IMR-90 (cell line): ENCODE results near the gene FOXK2. TPM values are rescaled to one million over a fixed set of nuclear protein-coding genes. Genes with fewer than 3 reads are reported as not detected.

Experiments used
- ATAC-seq: fragments of 200-7000 bp; cut with Tn5 transposase; 2 replicates; pipeline ENCODE4 v1.9.1; 2020; ENCODE audit warnings: low read depth, mild to moderate bottlenecking, moderate library complexity
- BruUV-seq: library from RNA; stranded (reverse); fragments of 400-500 nt; replicated peaks from 2 replicates; lab custom pipeline; 2021; lab: Mats Ljungman, UMichigan
- CTCF ChIA-PET: fragments of 300-600 bp; formaldehyde crosslinking; extraction: SDS; loops from one replicate; lab custom pipeline; 2021; ENCODE audit warnings: antibody characterized with exemption; lab: Yijun Ruan, JAX
- POLR2A ChIA-PET: fragments of 300-600 bp; sonication (Branson Sonifier 250); formaldehyde crosslinking; loops from one replicate; lab custom pipeline; 2022; ENCODE audit warnings: antibody characterized with exemption; ENCODE audit not compliant: unreplicated experiment; lab: Charles Lee
- DNase-seq: peaks from one replicate; pipeline ENCODE4 v3.0.0; 2013
- H2AFZ ChIP-seq: replicated peaks from 2 replicates; pipeline ENCODE3; 2013; ENCODE audit warnings: low read length, mild to moderate bottlenecking; ENCODE audit not compliant: poor library complexity
- H2AK5ac ChIP-seq: 2 replicates; pipeline ENCODE4 v1.6.1; 2013; ENCODE audit warnings: low read depth, low read length, inconsistent platforms
- H2AK9ac ChIP-seq: replicated peaks from 2 replicates; pipeline ENCODE3; 2013; ENCODE audit warnings: mild to moderate bottlenecking, low read depth, low read length, moderate library complexity; ENCODE audit not compliant: poor library complexity
- H2BK120ac ChIP-seq: 2 replicates; pipeline ENCODE4 v1.6.1; 2013; ENCODE audit warnings: low read depth, low read length, inconsistent platforms
- H2BK15ac ChIP-seq: 3 replicates; pipeline ENCODE4 v1.6.1; 2013; ENCODE audit warnings: low read depth, low read length, inconsistent platforms
- H2BK20ac ChIP-seq: 2 replicates; pipeline ENCODE4 v1.6.1; 2013; ENCODE audit warnings: low read depth, mild to moderate bottlenecking, inconsistent platforms, low read length, moderate library complexity
- H2BK5ac ChIP-seq: 2 replicates; pipeline ENCODE4 v1.6.1; 2013; ENCODE audit warnings: mild to moderate bottlenecking, low read depth, low read length, inconsistent platforms; ENCODE audit not compliant: poor library complexity, severe bottlenecking
- H3K14ac ChIP-seq: replicated peaks from 2 replicates; pipeline ENCODE4 v1.6.1; 2013; ENCODE audit warnings: low read depth, low read length, inconsistent platforms
- H3K18ac ChIP-seq: 2 replicates; pipeline ENCODE4 v1.6.1; 2013; ENCODE audit warnings: low read depth, low read length, control low read depth
- H3K23ac ChIP-seq: 2 replicates; pipeline ENCODE4 v1.6.1; 2013; ENCODE audit warnings: low read depth, low read length, inconsistent platforms
- H3K27ac ChIP-seq: 2 replicates; pipeline ENCODE4 v1.5.1; 2013; ENCODE audit warnings: mild to moderate bottlenecking, control low read depth, low read length; ENCODE audit not compliant: insufficient read depth
- H3K27me3 ChIP-seq: 2 replicates; pipeline ENCODE4 v1.6.1; 2013; ENCODE audit warnings: low read length; ENCODE audit not compliant: control insufficient read depth, insufficient read depth
- H3K36me3 ChIP-seq: 2 replicates; pipeline ENCODE4 v1.6.1; 2013; ENCODE audit warnings: low read length, mixed read lengths; ENCODE audit not compliant: control insufficient read depth, insufficient read depth
- H3K4ac ChIP-seq: 2 replicates; pipeline ENCODE4 v1.6.1; 2013; ENCODE audit warnings: low read depth, low read length, inconsistent platforms
- H3K4me1 ChIP-seq: 2 replicates; pipeline ENCODE4 v1.6.1; 2013; ENCODE audit warnings: low read length, mixed read lengths; ENCODE audit not compliant: control insufficient read depth, insufficient read depth
- H3K4me2 ChIP-seq: 2 replicates; pipeline ENCODE4 v1.6.1; 2013; ENCODE audit warnings: low read depth, mild to moderate bottlenecking, control low read depth, low read length, moderate library complexity
- H3K4me3 ChIP-seq: 2 replicates; pipeline ENCODE4 v1.5.1; 2013; ENCODE audit warnings: low read depth, mild to moderate bottlenecking, control low read depth, low read length, moderate library complexity; ENCODE audit not compliant: insufficient read depth
- H3K56ac ChIP-seq: 2 replicates; pipeline ENCODE4 v1.6.1; 2013; ENCODE audit warnings: low read length, inconsistent platforms; ENCODE audit not compliant: insufficient read depth; ENCODE audit errors: extremely low read depth
- H3K79me1 ChIP-seq, 2 experiments: 2 replicates each; pipeline ENCODE4 v1.6.1; 2013; ENCODE audit warnings: low read length in 2 of 2, inconsistent platforms in 1 of 2, low read depth in 1 of 2
- H3K9ac ChIP-seq: 2 replicates; pipeline ENCODE4 v1.6.1; 2013; ENCODE audit warnings: low read depth, low read length, control low read depth
- H3K9me1 ChIP-seq: 2 replicates; pipeline ENCODE4 v1.6.1; 2013; ENCODE audit warnings: low read length, inconsistent platforms; ENCODE audit not compliant: insufficient read depth
- H3K9me3 ChIP-seq: 2 replicates; pipeline ENCODE4 v1.6.1; 2013; ENCODE audit warnings: low read length; ENCODE audit not compliant: control insufficient read depth, insufficient read depth
- H4K20me1 ChIP-seq: 2 replicates; pipeline ENCODE4 v1.6.1; 2013; ENCODE audit warnings: low read length, inconsistent platforms; ENCODE audit not compliant: insufficient read depth
- H4K5ac ChIP-seq: 2 replicates; pipeline ENCODE4 v1.6.1; 2013; ENCODE audit warnings: mild to moderate bottlenecking, low read depth, low read length, control low read depth
- H4K8ac ChIP-seq, 2 experiments: 2 replicates each; pipeline ENCODE4 v1.6.1; 2013; ENCODE audit warnings: low read depth in 2 of 2, low read length in 2 of 2, control low read depth in 1 of 2, inconsistent platforms in 1 of 2
- H4K91ac ChIP-seq: 2 replicates; pipeline ENCODE4 v1.6.1; 2013; ENCODE audit warnings: low read depth, low read length, inconsistent platforms; ENCODE audit not compliant: insufficient read depth
- BHLHE40 ChIP-seq: fragments of 150-350 bp; IDR thresholded peaks from 2 replicates; pipeline ENCODE4 v1.6.1; 2016; ENCODE audit warnings: mild to moderate bottlenecking, low read depth, low read length
- CEBPB ChIP-seq: IDR thresholded peaks from 2 replicates; pipeline ENCODE4 v1.6.1; 2012; ENCODE audit warnings: low read depth, low read length, improper control_type of control experiment
- CHD1 ChIP-seq: IDR thresholded peaks from 2 replicates; pipeline ENCODE4 v1.6.1; 2012; ENCODE audit warnings: low read depth, low read length, improper control_type of control experiment
- FOS ChIP-seq: fragments of 150-350 bp; IDR thresholded peaks from 2 replicates; pipeline ENCODE4 v1.6.1; 2016; ENCODE audit warnings: low read depth, low read length
- MAFK ChIP-seq: IDR thresholded peaks from 2 replicates; pipeline ENCODE4 v1.6.1; 2012; ENCODE audit warnings: low read depth, low read length, improper control_type of control experiment
- MAZ ChIP-seq: IDR thresholded peaks from 2 replicates; pipeline ENCODE4 v1.6.1; 2012; ENCODE audit warnings: low read depth, mild to moderate bottlenecking, low read length, improper control_type of control experiment, moderate library complexity, borderline replicate concordance
- MXI1 ChIP-seq: IDR thresholded peaks from 2 replicates; pipeline ENCODE4 v1.6.1; 2012; ENCODE audit warnings: low read depth, mild to moderate bottlenecking, low read length, moderate library complexity, borderline replicate concordance
- NFE2L2 ChIP-seq: fragments of 150-350 bp; IDR thresholded peaks from 2 replicates; pipeline ENCODE4 v1.6.1; 2016; ENCODE audit warnings: low read depth, mild to moderate bottlenecking, low read length
- POLR2A ChIP-seq: IDR thresholded peaks from 2 replicates; pipeline ENCODE4 v1.6.1; 2012; ENCODE audit warnings: mild to moderate bottlenecking, low read depth, low read length
- RAD21 ChIP-seq: IDR thresholded peaks from 2 replicates; pipeline ENCODE4 v1.6.1; 2012; ENCODE audit warnings: low read length, improper control_type of control experiment
- RCOR1 ChIP-seq: IDR thresholded peaks from 2 replicates; pipeline ENCODE4 v1.6.1; 2012; ENCODE audit warnings: mild to moderate bottlenecking, low read length, improper control_type of control experiment; ENCODE audit not compliant: insufficient replicate concordance
- RFX5 ChIP-seq: IDR thresholded peaks from 2 replicates; pipeline ENCODE4 v1.8.0; 2012; ENCODE audit warnings: low read depth, mild to moderate bottlenecking, low read length, moderate library complexity
- SMC3 ChIP-seq: fragments of 150-350 bp; IDR thresholded peaks from 2 replicates; pipeline ENCODE4 v1.6.1; 2016; ENCODE audit warnings: low read depth, mild to moderate bottlenecking, antibody characterized with exemption, low read length, moderate library complexity
- WGBS, 2 experiments: methylation state at CpG; one replicate each; pipeline versions ENCODE4 v1.1.5 to v1.1.7; 2013; ENCODE audit warnings: missing lambda C conversion rate in 2 of 2; ENCODE audit not compliant: insufficient read length in 1 of 2; ENCODE audit errors: extremely low coverage in 2 of 2; 5-methylcytosine and 5-hydroxymethylcytosine counted together
- dilution Hi-C: fragments of 300-500 bp; cut with HindIII; formaldehyde crosslinking; loops from one replicate; pipeline ENCODE4 v1.14.3; 2018; ENCODE audit warnings: low sequenced_read_pairs; ENCODE audit not compliant: unreplicated experiment
- in situ Hi-C: fragments of 300-500 bp; cut with MboI; formaldehyde crosslinking; loops from 3 replicates; pipeline ENCODE4 v1.14.3; 2019; ENCODE audit warnings: low sequenced_read_pairs, inconsistent platforms, mixed read lengths
- intact Hi-C: fragments of 100-400 bp; cut with micrococcal nuclease; formaldehyde crosslinking; loops from 2 replicates; pipeline ENCODE4 v1.10.0; 2022
- polyA plus RNA-seq, 3 experiments: library from polyadenylated mRNA; depleted of rRNA; stranded (reverse); fragments of >200 nt; gene quantifications; 2 replicates each; pipeline ENCODE4 v1.2.3, GENCODE V29; 2012; ENCODE audit warnings: low replicate concordance in 1 of 3
- total RNA-seq: library from RNA; depleted of rRNA; stranded (reverse); fragments of >200 nt; gene quantifications from 2 replicates; pipeline ENCODE4 v1.2.3, GENCODE V29; 2012
- TF ChIP-seq, protein P1 (sequence below): fragments of 150-350 bp; IDR thresholded peaks from 2 replicates; pipeline ENCODE4 v1.6.1; 2017; ENCODE audit warnings: mild to moderate bottlenecking, antibody characterized with exemption, low read length, low read depth
- TF ChIP-seq, protein P2 (sequence below): fragments of 150-350 bp; IDR thresholded peaks from 2 replicates; pipeline ENCODE4 v1.6.1; 2016; ENCODE audit warnings: low read depth, mild to moderate bottlenecking, low read length, moderate library complexity, borderline replicate concordance

The FOXK2 gene
- total and polyA plus RNA-seq, 2 of the 4 experiments (the other 2 are of a cell fraction), result 12.5 to 20.0 TPM

DNA sequence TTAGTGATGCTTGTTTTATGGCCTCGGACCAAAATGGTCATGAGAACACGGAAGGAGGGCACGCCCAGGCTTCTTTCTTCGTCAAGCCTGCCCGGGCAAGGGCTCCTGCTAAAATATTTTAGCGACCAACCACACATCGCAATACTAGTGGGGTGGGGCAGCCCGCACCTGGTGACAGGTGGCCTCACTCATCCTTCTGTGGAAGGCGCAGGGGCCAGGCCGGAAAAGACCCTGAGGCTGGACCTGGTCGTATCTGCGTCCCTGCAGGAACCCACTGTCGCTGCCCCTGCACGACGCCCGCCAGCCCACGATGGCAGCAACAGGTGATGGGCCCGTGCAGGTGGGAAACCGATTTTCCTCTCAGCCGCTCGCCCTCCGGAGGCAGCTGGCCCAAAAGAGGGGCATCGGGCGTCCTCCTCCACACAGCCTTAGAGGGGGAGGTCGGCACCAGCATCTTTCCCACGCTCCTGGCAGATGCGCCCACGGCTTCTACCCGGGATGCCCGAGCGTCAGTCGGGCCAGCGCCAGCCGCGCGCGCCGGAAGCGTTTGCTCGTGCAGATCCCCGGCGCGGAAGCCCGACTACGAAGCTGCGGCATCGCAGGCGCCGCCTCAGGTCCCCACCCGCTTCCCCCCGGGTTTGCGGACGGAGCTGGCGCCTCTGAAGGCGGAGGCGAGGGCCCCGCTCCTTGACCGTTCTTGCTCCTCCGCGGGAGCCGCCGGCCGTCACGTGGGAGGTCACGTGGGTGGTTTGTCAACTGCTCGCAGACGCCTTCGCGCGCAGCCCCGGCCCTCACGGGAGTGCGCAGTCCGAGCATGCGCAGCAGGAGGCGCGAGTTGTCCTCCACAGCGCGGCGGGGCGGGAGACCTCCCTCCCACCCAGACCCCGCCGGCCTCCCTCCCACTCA is 22.8 kb upstream of the FOXK2 start:
- H3K4me3 ChIP-seq, result peak overlapping the region; percentile 52
- no peak overlapping the region for H3K23ac ChIP-seq
- peak overlapping the region; percentile 43 for H3K4ac ChIP-seq
- dilution Hi-C loops, result no loop called here
- no peaks in the 10 kb centered on the region for H3K9me3 ChIP-seq
- H4K5ac ChIP-seq, result no peak overlapping the region
- in situ Hi-C loops, result no loop called here
- no peaks in the 10 kb centered on the region for H3K27me3 ChIP-seq
- peak overlapping the region; percentile 46; the same call in 1 of the 2 replicates for H2AK5ac ChIP-seq
- H3K9ac ChIP-seq, result peak overlapping the region; percentile 37; the same call in 1 of the 2 replicates
- H4K20me1 ChIP-seq, result peaks cover 12% of the 10 kb centered on the region; the same call in 1 of the 2 replicates
- peak overlapping the region; percentile 57; the same call in 1 of the 2 replicates for H2BK120ac ChIP-seq
- peaks cover 0 to 5% of the 10 kb centered on the region in 2 experiments; a peak in 1 of 4 replicates for H3K79me1 ChIP-seq
- peak; percentile 92 for DNase-seq
- ChIA-PET CTCF (no interaction called here), POLR2A (no interaction called here)
- H2BK20ac ChIP-seq, result no peak overlapping the region
- peak overlapping the region; percentile 95 for H2AFZ ChIP-seq
- peak overlapping the region; percentile 77 for H3K4me2 ChIP-seq
- H3K14ac ChIP-seq, result no peak overlapping the region
- H2BK5ac ChIP-seq, result no peak overlapping the region
- H3K36me3 ChIP-seq, result no peaks in the 10 kb centered on the region
- H2AK9ac ChIP-seq, result peak overlapping the region; percentile 22
- H3K18ac ChIP-seq, result no peak overlapping the region
- no TSS peak for BruUV-seq
- peaks cover 8% of the 10 kb centered on the region for H3K9me1 ChIP-seq
- intact Hi-C loops, result loop anchor here (2.0 to 5.0 kb wide), 2 partner anchors 22 to 36 kb away; partner anchors contain the start of gene FOXK2
- peak overlapping the region; percentile 7; the same call in 1 of the 2 replicates for H3K27ac ChIP-seq
- ATAC-seq, result peak; percentile 58
- peak overlapping the region in 1 of 2 experiments; percentile 83; a peak in 1 of 4 replicates for H4K8ac ChIP-seq
- H2BK15ac ChIP-seq, result no peak overlapping the region
- H3K4me1 ChIP-seq, result peaks cover 11% of the 10 kb centered on the region
- WGBS, 2 experiments, result 14% methylated on average over 29 of the region's 83 CpGs; no CpG with 5 or more reads in 1 of the 2 experiments
- peak overlapping the region; percentile 46; the same call in 1 of the 2 replicates for H4K91ac ChIP-seq
- H3K56ac ChIP-seq, result no peak overlapping the region
- no peak for TF ChIP-seq CHD1
- TF ChIP-seq SMC3, result no peak
- TF ChIP-seq MXI1, result no peak
- 0 out of 2 replicates have a peak, but pooled peaks have one; percentile 35 for TF ChIP-seq MAZ
- TF ChIP-seq RCOR1, result peak; percentile 25
- peak; percentile 89 for TF ChIP-seq BHLHE40
- TF ChIP-seq RAD21, result no peak
- TF ChIP-seq, protein P1, sequence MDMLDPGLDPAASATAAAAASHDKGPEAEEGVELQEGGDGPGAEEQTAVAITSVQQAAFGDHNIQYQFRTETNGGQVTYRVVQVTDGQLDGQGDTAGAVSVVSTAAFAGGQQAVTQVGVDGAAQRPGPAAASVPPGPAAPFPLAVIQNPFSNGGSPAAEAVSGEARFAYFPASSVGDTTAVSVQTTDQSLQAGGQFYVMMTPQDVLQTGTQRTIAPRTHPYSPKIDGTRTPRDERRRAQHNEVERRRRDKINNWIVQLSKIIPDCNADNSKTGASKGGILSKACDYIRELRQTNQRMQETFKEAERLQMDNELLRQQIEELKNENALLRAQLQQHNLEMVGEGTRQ, result peak; percentile 100
- no peak for TF ChIP-seq MAFK
- TF ChIP-seq CEBPB, result 0 out of 2 replicates have a peak, but pooled peaks have one; percentile 7
- peak; percentile 25; the same call in 1 of the 2 replicates for TF ChIP-seq POLR2A
- TF ChIP-seq, protein P2, sequence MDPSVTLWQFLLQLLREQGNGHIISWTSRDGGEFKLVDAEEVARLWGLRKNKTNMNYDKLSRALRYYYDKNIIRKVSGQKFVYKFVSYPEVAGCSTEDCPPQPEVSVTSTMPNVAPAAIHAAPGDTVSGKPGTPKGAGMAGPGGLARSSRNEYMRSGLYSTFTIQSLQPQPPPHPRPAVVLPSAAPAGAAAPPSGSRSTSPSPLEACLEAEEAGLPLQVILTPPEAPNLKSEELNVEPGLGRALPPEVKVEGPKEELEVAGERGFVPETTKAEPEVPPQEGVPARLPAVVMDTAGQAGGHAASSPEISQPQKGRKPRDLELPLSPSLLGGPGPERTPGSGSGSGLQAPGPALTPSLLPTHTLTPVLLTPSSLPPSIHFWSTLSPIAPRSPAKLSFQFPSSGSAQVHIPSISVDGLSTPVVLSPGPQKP, result no peak
- no peak for TF ChIP-seq RFX5
- TF ChIP-seq NFE2L2, result 0 out of 2 replicates have a peak, but pooled peaks have one; percentile 11
- peak; percentile 98 for TF ChIP-seq FOS
